HG02973 (cell line): ENCODE results near the gene AFF3.
"Not testable (repeated sequence)": the region's sequence is repeated elsewhere in the genome, so short reads cannot be mapped to it uniquely, and the experiment has no call there.

ENCODE experiments used
- ATAC-seq: cut with Tn5 transposase; IDR thresholded peaks from one replicate; pipeline ENCODE4 v1.9.1; 2021; ENCODE audit warnings: moderate library complexity; ENCODE audit not compliant: unreplicated experiment

Gene AFF3

DNA sequence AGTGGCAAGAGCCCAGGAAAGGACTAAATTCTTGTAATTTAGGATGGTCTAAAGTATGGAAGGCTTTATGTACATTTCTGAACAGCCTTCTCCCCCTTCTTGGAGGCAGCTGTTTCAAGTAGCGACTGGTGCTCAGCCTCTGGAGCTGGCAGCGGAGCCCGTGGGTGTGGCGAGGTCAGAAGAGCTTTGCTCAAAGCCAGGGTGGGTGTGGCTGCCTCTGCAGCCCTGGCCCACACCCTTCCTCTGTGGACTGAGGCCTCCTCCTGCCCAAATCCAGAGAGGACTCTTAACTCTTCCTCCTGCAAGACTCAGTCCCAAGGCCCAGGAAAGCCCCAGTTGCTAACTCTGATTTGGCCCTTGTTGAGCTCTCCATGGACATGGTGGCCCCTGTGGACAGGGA lies 450.5 kb downstream of the AFF3 start:
- no peak for ATAC-seq

- ATAC-seq = no peak
These were observed 453.1 kb downstream of the AFF3 start for GRCh38 chr2:99689145-99689742.

DNA sequence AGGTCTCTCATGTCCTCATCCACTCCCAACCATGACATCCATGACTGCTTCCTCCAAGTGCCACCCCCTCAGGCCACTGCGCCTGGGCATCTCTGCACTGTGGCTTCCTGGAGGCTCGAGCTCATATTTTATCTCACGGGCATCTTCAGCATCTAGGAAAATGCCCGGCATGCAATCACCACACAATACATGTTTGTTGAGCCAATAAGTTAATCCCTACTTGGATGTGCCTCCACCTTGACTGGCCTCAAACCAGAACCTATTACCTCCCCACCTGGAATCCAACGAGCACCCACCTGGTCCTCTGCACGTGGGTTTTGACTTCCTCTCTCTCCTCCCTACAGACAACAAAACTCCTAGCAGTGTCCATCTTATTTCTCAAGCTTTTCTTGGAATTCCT lies 453.7 kb downstream of the AFF3 start:
- ATAC-seq = no peak

- no peak for ATAC-seq
These were observed 459.9 kb downstream of the AFF3 start for GRCh38 chr2:99682275-99683060.

- ATAC-seq = no peak
These were observed 461.4 kb downstream of the AFF3 start for GRCh38 chr2:99680946-99681345.

DNA sequence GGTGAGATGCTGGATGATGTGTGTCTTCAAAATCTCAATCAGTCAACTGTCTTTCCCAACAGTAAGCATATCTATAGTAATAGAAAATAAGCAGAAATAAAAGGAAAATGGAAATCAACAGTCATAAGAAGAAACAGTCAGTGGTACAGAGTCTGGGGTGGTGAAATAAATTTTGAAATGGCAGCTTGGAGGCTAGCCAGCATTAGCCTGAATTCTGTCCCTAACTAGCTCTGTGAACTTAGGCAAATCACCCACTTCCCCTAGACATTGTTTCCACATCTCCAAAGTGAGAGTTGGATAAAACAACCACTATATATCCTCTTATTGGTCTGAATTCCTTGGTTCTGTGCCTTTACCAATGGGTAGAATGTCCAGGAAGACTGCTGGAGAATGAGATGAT lies 462.9 kb downstream of the AFF3 start:
- ATAC-seq = no peak

DNA sequence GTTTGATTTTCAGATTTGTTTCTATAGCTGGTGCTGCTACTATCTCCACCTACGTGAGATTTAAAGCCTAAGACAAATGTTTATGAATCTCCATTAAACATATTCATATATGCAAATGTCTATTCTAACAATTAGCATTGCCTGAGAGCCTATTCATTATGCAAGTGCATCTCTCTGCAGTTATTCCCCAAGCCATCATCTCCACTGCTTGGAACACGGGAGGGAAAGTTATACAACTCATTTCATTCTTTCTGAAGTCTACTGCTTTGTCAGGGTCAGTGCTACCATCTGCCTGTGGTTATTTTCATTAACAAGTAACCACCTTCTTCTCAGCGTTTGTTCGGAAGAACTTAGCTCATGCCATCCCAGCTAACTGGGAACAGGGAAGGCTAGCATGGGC lies 463.8 kb downstream of the AFF3 start:
- ATAC-seq = no peak

DNA sequence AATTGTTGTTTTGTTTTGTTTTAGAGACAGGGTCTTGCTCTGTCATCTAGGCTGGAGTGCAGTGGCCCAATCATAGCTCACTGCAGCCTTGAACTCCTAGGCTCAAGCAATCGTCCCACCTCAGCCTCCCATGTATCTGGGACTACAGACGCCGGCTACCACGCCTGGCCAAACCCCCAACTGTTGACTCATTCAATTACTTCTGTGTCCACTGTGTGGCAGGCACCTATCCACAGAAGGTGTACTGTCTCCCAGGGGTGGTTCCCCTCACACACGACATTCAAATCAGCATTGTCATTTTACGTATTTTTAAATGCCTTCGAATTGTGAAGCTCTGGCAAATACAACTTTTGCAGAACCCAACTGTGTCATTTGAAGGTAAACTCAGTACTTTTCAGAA lies 464.6 kb downstream of the AFF3 start:
- no peak for ATAC-seq

DNA sequence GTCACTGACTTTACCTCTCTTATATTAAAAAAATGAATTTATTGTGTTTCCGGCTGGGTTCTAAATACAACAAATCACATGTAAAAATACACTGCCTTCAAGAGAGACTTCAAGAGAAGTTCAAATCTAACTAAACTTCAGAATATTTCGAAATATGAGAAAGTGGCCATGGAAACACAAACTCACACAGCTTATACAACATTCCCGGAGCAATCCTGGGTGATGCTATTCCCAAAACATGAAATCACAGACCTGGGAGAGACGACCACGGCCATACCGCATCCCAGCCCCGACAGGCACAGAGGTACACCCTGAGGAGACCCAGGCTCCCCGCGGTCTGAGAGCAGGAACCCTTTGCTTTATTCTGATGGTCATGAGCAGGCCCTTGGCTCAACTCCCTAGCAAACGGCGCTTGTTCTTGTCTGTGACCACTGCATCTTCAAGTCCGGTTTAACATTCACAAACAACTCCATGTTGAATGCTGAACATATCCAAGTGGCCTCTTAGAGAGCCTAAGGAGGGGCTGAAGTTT lies 467.2 kb downstream of the AFF3 start:
- no peak for ATAC-seq

DNA sequence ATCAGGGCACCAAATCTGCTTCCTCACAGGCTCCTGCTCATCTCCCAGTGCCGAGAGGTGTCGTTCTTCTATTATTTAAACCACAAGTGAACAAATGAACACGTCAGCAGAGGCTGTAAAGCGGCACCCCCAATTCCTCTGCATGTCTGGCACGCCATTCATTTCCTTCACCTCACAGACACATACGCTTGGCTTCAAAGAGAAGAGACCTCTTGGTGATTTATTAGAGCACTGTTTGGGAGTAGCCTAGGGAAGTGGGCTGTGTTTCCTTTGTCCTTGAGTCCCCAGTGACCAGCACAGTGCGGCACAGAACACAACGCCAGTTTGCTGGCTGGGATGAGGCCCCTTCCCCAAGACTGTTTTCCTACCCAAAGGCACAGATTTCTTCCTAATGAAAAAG lies 468.3 kb downstream of the AFF3 start:
- no peak for ATAC-seq

DNA sequence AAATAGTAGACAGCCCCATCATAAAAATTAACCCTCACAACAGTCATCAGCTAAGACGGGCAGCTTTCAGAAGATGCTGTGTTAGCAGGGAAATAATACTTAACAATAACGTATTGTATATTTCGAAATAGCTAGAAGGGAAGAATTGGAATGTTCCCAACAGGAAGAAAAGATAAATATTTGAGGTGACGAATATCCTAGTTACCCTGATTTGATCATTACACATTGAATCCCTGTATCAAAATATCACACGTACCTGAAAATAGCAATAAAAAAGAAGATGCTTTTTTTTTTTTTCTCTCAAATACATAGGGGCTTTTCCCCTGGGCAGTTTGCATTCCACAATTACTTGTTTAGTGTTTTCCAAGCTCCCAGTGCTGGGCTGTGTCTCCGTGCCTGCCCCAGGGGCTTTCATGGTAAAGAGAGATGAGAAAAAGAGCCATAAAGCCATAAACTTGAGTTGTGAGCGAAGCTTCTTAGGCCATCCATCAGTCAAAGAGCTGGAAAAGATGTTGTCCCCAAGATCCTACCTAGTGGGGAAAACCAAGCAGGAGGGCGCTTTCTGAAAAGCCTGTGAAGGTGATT lies 469.5 kb downstream of the AFF3 start:
- no peak for ATAC-seq

GRCh38 chr2:99670768-99671734 lies 471.3 kb downstream of the AFF3 start:
- no peak for ATAC-seq

DNA sequence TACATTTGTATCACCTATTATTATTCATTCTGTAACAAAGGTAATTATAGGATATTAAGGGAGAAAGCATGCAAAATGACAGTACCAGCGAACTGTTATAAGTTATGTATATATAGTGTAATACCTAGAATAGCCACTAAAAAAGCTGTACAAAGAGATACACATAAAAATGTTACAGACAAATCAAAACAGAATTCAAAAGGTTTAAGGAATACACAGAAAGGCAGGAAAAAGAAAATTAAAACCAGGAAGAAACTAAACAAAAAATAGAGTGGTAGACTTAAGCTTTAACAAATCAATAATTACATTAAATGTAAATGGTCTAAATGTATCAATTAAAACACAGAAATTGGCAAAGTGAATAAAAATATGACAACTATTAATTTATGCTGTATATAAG lies 476.1 kb downstream of the AFF3 start:
- ATAC-seq = no peak

GRCh38 chr2:99663641-99664040 lies 478.7 kb downstream of the AFF3 start:
- no peak for ATAC-seq

DNA sequence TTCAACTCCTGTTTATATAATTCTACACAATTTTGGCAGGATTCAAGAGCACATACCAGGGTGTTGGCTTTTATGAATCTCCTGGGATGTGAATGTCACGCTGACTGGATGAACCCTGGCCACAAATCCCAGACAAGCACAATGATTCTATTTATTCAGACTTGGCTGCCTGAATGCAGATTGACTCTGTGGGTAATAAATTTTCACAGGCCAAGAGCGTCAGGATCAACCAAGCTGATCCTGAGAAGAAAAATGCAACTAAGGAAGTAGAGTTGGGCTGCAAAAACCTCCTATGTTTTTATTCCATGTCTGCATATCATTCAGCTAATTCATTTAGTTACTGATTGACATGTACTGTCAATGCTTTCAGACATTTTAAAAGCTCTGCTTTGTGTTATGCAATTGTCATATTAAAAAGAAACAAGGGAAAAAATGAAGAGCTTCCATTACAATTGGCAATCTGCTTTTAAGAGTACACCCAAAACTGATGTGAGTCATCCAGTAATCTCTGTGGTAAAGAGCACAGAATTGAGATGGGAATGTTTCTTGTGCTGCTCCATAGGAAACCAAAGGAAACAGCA lies 479.5 kb downstream of the AFF3 start:
- no peak for ATAC-seq

DNA sequence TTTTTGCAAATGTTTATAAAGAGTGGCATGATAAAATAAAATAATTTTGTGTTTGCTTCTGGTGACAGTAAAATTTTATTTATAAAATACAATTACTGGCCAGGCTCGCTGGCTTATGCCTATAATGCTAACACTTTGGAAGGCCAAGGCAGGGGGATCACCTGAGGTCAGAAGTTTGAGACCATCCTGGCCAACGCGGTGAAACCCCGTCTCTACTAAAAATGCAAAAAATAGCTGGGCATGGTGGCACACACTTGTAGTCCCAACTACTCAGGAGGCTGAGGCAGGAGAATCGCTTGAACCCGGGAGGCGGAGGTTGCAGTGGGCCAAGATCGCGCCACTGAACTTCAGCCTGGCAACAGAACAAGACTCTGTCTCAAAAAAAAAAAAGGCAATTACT lies 480.6 kb downstream of the AFF3 start:
- ATAC-seq = not testable (repeated sequence)

GRCh38 chr2:99660616-99661406 lies 481.6 kb downstream of the AFF3 start:
- no peak for ATAC-seq

DNA sequence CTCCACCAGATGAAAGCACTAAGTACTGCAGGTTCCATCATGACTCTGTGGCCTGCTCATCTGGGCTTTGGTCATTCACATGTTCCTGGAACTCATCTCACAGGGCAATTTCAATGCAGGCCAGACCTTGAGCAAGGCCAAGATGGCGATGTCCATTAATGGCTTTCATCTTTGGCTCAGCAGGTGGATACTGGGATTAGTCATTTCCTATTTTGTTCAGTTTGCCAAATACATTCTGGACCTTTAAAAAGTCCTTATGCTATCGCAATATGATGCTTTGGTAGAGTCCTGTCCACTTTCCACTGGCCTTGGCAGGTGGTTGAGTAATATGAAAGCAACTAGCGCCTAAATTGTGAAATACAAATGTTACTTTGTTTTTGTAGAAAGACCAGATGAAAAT lies 482.5 kb downstream of the AFF3 start:
- ATAC-seq = no peak

DNA sequence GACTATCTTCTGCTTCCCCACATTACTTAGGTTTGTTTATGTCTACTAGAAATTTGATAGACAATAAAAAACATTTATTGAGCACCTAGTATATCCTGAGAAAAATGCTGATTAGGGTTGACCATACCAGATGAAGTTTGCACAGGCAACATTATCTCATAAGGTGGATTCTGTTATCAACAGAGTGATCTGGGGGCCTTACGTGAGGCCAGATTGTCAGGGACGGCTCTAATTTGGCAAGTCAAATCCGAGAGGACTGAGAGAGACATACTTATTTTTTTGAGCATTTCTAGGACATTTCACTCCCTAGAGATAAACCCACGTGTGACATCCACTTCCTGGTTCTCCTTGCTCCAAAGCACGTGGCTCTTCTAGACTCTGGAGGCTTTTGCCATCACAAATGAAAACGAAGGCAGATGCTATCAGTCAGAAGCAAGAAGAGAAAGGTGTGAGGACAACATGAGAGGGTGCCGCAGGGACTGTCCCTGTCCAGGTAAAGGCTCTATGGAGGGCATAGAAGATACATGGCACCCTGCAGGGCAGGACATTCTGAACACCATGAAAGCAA lies 484.6 kb downstream of the AFF3 start:
- no peak for ATAC-seq

DNA sequence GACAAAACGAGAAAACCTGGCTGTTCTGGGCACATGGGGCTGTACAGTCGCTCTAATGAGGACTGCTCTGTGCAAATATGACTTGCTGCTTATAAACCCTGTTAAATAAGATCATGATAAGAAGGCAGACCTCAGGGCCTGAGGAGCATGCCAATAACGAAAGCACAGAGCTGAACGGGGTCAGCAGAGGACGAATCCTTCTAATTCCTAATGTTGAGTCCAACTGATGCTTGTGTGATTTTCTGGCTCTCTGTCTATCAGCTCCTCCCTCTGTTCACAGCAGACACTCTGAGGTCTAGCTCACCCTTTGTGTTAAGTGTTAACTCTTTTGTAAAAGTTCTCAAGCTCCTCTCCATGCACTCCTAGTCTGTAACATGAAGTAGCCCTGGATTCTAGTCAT lies 485.4 kb downstream of the AFF3 start:
- ATAC-seq = no peak
